GM12875 (cell line): Measurements from ENCODE around the gene RFX8.

Experiments used
- H3K4me3 ChIP-seq: one replicate; pipeline ENCODE4 v1.5.1; 2011; ENCODE audit warnings: low read depth, low read length, control low read depth
- TF ChIP-seq, protein P1 (sequence below): IDR thresholded peaks from 2 replicates; pipeline ENCODE4 v1.5.1; 2011; ENCODE audit warnings: low read depth, mild to moderate bottlenecking, control low read depth, inconsistent platforms, low read length, moderate library complexity, borderline replicate concordance; ENCODE audit not compliant: insufficient read depth

RFX8 gene

DNA sequence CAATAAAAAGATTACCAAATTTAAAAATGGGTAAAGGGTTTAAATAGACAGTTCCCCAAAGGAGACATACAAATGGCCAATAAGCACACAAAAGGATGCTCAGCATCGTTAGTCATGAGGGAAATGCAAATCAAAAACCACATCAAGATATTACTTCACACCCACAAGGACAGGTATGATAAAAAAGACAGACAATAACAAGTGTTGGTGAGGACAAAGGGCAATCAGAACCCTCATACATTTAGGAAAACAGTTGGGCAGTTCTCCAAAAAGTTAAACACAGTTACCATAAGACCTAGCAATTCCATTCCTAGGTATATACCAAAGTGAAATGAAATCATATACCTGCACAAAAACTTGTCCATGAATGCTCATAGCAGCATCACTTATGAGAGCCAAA lies 102.1 kb downstream of the RFX8 start:
- H3K4me3 ChIP-seq: no peak overlapping the region
- TF ChIP-seq, protein P1, sequence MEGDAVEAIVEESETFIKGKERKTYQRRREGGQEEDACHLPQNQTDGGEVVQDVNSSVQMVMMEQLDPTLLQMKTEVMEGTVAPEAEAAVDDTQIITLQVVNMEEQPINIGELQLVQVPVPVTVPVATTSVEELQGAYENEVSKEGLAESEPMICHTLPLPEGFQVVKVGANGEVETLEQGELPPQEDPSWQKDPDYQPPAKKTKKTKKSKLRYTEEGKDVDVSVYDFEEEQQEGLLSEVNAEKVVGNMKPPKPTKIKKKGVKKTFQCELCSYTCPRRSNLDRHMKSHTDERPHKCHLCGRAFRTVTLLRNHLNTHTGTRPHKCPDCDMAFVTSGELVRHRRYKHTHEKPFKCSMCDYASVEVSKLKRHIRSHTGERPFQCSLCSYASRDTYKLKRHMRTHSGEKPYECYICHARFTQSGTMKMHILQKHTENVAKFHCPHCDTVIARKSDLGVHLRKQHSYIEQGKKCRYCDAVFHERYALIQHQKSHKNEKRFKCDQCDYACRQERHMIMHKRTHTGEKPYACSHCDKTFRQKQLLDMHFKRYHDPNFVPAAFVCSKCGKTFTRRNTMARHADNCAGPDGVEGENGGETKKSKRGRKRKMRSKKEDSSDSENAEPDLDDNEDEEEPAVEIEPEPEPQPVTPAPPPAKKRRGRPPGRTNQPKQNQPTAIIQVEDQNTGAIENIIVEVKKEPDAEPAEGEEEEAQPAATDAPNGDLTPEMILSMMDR: no peak

DNA sequence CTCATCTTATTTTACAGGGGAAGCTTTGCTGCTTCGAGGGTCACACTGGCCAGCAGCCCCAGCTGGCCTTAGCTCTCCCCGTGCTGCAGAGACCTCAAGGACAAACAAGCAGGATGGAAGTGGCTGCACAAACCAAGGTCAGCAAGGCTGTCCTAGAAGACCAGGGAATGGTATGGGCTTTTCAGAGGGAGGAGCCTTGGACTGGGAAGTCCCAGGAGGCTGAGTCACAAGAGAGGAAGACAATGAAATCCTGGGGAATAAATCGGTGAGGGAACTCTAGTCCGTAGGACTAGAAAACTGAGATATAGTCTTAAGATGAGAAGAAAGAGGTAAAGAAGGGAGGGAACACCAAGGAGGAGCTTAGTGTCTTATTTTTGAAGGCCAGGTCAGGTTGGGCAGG lies 103.3 kb downstream of the RFX8 start:
- no peak overlapping the region for H3K4me3 ChIP-seq
- TF ChIP-seq, protein P1: no peak

DNA sequence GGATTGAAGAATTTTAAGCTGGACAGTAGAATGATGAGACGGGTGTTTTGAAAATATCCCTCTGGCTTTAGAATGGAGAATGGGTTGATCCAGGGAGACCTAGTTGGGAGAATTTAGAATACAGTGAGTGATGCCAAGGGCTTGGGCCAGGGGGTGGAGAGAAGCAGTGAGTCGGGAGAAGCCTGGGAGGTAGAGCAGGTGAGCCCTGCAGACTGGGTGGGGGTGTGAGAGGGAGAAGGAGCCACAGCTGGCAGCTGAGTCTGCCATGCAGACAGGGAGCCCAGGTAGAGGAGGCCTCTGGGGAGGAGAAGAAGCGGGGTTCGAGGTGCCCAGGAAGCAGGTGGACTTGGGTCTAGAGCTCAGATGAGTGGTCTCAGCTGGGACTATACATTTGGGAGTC lies 105.8 kb downstream of the RFX8 start:
- TF ChIP-seq, protein P1: no peak
- no peak overlapping the region for H3K4me3 ChIP-seq

DNA sequence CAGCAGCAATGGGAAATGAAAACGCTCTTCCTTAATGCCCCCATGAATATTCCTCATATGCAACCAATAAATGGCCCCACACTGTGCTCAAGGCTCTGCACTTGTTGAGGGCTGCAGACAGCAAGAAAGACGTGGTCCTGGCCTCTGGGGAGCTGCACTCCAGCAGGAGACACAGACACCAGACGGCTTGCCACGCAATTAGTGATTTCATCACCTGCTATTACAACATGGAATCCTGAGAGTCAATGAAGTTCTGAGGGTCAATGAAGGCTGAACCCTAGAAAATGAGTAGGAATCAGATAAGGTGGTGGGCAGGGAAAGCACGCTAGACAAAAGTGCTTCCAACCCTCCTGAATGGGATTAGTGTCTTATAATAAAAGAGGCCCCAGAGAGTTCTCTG lies 106.5 kb downstream of the RFX8 start:
- TF ChIP-seq, protein P1: no peak
- H3K4me3 ChIP-seq: no peak overlapping the region

DNA sequence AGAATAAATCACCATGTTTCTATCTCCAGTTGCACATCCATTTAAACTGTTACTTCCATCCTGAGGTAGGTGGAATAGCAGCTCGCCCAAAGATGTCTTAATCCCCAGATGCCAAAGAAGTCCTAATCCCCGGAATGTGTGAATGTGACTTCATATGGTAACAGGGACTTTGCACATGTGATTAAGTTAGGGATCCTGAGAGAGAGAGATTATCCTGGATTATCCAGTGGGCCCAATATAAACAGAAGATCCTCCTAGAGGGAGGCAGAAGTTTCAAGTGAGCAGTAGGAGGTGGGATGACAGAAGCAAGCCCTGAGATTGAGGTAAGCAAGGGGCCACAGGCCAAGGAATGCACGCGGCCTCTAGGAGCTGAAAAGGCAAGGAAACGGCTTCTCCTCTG lies 107.4 kb downstream of the RFX8 start:
- no peak overlapping the region for H3K4me3 ChIP-seq
- TF ChIP-seq, protein P1: no peak

DNA sequence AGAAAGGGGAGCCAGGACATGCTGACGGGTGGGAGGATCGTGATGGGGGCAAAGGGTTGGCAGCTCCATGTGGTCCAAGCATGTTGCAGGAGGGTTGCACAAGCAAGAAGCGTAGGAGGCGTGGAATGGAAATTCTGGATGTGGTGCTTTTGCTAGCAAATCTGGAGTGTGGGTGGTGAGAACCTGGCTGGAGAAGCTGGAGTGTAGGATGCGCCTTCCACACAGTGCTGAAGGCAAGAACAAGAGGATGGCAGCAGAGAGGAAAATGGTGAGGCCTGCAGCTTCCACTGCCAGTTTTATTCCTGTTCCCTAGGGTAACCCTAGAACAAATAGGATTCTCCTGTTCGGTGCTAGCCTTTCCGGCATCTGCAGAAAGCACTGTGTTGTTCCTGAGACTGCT lies 110.0 kb downstream of the RFX8 start:
- TF ChIP-seq, protein P1: no peak
- H3K4me3 ChIP-seq: no peak overlapping the region

DNA sequence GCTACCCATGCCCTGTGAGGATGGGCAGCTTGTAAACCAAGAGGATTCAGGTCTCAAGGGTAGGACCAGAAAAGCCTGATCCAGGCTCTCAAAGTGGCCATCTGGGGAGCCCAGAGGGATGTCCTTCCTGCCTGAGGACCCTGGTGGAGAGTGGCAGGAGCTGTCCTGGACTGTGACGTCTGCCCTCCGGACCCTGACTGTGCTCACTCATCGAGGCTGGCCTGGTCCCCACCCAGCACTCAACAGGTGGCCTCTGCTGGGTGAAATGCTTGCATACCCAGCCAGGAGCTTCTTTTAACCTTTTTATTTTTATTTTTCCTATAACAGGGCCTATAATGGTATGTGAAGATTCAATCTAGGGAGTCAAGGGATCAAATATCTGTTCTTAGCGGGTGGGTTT lies 112.1 kb downstream of the RFX8 start:
- H3K4me3 ChIP-seq: no peak overlapping the region
- TF ChIP-seq, protein P1: no peak
